SK-N-MC (cell line): Measurements from ENCODE around the gene MYO10.

Source experiments
- DNase-seq: peaks from one replicate; pipeline ENCODE4 v3.0.0-alpha.2; 2011; ENCODE audit warnings: low read depth, low spot score
- H3K27ac ChIP-seq: fragments of 200-600 bp; sonication (generic); 2 replicates; pipeline ENCODE4 v1.5.1; 2016; ENCODE audit warnings: mixed run types
- H3K36me3 ChIP-seq: fragments of 200-600 bp; sonication (generic); 2 replicates; pipeline ENCODE4 v1.6.1; 2017; ENCODE audit warnings: antibody characterized with exemption, low read length, mixed read lengths; ENCODE audit not compliant: insufficient read depth
- H3K4me3 ChIP-seq: fragments of 200-600 bp; sonication (generic); 2 replicates; pipeline ENCODE4 v1.5.1; 2016
- H3K9ac ChIP-seq: fragments of 200-600 bp; sonication (generic); 2 replicates; pipeline ENCODE4 v1.8.0; 2017; ENCODE audit warnings: mixed run types, mixed read lengths; ENCODE audit not compliant: insufficient read length
- H3K9me3 ChIP-seq: fragments of 200-600 bp; sonication (generic); 2 replicates; pipeline ENCODE4 v1.6.1; 2017; ENCODE audit warnings: low read depth, mild to moderate bottlenecking, antibody characterized with exemption, low read length, moderate library complexity, mixed read lengths
- EZH2 ChIP-seq: fragments of 200-600 bp; sonication (generic); IDR thresholded peaks from one replicate; pipeline ENCODE4 v1.6.1; 2017; ENCODE audit warnings: antibody characterized with exemption
- FOXP2 ChIP-seq: optimal IDR thresholded peaks from 2 replicates; pipeline ENCODE3; 2011; ENCODE audit warnings: mild to moderate bottlenecking, moderate library complexity; ENCODE audit not compliant: insufficient read depth; ENCODE audit errors: extremely low read length, control extremely low read depth
- POLR2AphosphoS5 ChIP-seq: IDR thresholded peaks from 2 replicates; pipeline ENCODE4 v1.6.1; 2012; ENCODE audit warnings: mild to moderate bottlenecking, low read depth, low read length, borderline replicate concordance

Gene MYO10

DNA sequence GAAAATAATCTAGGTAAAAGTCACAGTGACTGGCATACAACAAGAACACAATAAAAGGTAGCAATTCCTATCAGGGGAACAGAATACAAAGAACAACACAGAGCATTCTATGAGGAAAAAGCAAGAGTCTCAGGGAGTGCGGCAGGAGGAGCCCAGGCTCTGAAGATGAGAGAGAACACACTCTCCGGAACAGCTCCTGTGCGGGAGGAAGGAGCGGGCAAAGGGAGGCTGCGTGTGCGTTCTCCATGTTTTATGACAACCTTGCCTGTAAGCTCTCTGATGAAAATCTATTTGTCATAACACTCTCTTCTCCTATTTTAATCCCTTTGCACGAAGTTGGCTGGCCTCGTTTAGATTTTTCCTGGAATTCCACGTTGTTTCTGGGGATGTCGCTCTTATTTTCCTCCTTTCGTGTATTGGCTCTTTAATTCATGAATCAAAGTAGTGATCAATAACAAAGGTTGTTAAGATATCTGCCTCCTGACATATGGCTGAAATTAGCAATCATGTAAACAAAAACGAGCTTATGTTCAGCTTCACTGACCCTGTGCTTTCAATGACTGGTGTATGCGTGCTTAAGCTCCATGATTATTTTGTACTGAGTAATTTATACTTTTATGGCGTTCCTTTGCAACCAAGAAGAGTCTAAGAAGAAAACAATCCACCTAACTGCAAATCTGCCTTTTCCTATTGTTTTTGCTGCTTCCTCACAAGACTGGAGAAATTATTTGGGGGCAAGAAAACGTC, 109.5 kb downstream of the MYO10 start:
- DNase-seq = no peak
- no peak for TF ChIP-seq POLR2AphosphoS5
- no peak for TF ChIP-seq EZH2
- no peak for TF ChIP-seq FOXP2
- Histone ChIP-seq H3K36me3 (peaks cover 51% of the 10 kb centered on the region), H3K4me3 (no peak overlapping the region), H3K27ac (peak overlapping the region; percentile 60), H3K9me3 (no peaks in the 10 kb centered on the region), H3K9ac (no peak overlapping the region)

DNA sequence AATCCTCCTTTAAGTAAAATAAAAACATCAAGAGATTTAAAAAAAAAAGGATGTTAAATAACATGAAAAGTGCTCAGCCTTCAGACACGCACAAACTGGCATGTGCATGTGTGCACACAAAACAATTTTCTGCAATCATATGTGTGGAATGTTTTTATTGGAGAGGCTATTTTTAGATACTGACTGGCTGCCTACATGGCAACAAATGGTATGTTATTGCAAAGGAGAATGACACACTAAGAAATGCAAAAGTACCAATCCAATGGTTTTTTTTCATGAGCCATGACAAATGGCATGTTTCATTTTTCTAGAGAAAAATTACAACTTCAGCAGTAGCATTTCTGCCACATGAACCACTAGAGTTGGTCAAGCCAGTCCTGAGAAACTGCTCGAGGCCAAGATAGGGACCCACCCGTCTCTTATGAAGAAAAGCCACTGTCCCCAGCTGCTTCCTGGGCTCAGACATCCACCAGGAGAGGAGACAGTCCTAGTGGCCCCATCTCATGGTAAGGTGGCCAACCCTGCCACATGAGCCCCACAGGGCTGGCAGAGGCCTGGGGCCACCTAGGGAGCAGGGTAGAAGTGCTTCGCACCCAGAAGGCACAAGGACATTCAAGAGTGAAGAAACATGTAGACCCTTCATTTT, 116.4 kb downstream of the MYO10 start:
- Histone ChIP-seq H3K27ac (peak overlapping the region; percentile 74), H3K9me3 (no peaks in the 10 kb centered on the region), H3K36me3 (peaks cover 55% of the 10 kb centered on the region), H3K4me3 (no peak overlapping the region), H3K9ac (no peak overlapping the region)
- no peak for DNase-seq
- no peak for TF ChIP-seq POLR2AphosphoS5

DNA sequence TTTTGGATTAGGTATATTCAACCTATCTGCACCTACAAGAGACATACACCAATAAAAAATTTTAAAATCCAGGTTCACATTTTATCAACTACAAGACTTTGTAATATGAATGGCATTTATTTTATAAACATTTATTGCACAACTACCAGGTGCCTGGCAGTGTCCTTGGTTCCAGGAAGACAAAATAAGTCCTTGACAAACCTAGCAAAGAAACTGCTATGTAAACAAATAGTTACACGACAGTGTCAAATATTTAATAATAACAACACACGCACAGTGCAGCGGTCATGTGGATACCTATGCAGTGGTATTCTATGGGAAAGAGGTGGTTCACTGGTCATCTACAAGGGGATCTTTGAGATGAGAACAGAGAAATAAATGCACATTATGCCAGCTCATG, 120.7 kb downstream of the MYO10 start:
- peaks cover 85% of the 10 kb centered on the region for H3K36me3 ChIP-seq
- TF ChIP-seq EZH2 (no peak), FOXP2 (no peak), POLR2AphosphoS5 (no peak)
- no peak overlapping the region for H3K27ac ChIP-seq
- no peaks in the 10 kb centered on the region for H3K9me3 ChIP-seq
- H3K4me3 ChIP-seq = no peak overlapping the region
- DNase-seq = no peak
- no peak overlapping the region for H3K9ac ChIP-seq

DNA sequence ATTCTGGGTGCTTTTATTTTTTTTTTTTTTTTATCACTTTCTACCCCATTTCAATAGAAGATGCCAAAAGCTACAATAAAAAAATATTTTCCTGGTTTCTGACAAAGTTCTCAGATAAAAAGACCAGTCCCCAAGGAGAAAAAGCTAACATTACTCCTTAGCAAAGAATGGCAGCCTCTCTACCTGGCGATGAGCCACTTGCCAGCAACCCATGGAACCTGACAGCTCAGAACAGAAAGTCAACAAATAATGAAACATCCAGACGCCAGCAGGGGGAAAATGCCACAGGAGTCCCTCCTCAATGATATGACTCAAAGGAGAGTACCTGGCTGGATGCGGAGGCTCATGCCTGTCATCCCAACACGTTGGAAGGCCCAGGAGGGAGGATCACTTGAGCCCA, 123.2 kb downstream of the MYO10 start:
- peak overlapping the region; percentile 73; the same call in 1 of the 2 replicates for H3K27ac ChIP-seq
- no peaks in the 10 kb centered on the region for H3K9me3 ChIP-seq
- H3K4me3 ChIP-seq = no peak overlapping the region
- H3K36me3 ChIP-seq = peaks cover 80% of the 10 kb centered on the region
- no peak for DNase-seq
- TF ChIP-seq POLR2AphosphoS5 = no peak
- no peak for TF ChIP-seq EZH2
- TF ChIP-seq FOXP2 = no peak
- H3K9ac ChIP-seq = no peak overlapping the region

DNA sequence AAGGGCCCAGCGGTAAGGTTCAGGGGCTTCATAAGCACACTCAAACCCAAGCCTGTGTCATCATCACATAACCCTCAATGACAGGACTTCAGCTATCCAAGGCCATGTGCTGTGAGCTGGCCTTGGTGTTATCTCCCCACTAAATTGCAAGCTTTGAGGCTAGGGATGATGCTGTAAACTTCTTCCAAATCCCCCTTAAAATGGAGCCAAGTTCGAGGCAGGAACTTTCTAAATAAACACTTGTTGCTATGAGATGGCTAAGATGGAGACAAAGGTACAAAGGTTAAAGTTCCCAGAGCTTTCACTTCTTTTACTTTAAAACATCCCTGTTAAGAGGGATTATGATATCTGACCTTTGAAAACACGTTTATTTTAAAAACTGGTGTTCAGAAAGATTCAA, 123.6 kb downstream of the MYO10 start:
- Histone ChIP-seq H3K9me3 (no peaks in the 10 kb centered on the region), H3K36me3 (peaks cover 79% of the 10 kb centered on the region), H3K27ac (peak overlapping the region; percentile 73; the same call in 1 of the 2 replicates), H3K9ac (no peak overlapping the region), H3K4me3 (no peak overlapping the region)
- no peak for DNase-seq
- TF ChIP-seq EZH2 = no peak
- TF ChIP-seq FOXP2 = no peak
- no peak for TF ChIP-seq POLR2AphosphoS5

DNA sequence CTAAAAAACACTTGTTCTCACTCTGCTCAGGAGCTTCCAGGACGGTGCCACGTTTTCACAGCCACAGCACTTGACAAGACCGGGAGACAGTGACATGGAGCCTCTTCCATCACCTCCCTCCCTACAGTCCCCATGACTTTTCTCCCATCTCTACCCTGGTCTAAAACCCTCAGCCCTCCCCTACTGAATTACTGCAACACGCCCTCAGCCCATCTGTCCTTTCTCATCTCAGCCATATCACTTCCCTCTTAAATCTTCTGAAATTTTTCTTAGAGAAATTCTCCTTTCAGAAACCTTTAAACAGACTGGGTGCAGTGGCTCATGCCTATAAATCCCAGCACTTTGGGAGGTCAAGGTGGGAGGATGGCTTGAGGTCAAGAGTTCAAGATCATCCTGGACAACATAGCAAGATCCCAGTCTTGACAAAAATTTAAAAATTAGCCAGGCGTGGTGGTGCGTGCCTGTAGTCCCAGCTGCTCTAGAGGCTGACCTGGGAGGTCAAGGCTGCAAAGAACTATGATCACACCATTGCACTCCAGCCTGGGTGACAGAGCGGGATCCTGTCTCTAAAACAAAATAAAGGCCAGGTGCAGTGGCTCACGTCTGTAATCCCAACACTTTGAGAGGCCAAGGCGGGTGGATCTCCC, 125.8 kb downstream of the MYO10 start:
- Histone ChIP-seq H3K9ac (no peak overlapping the region), H3K27ac (peak overlapping the region; percentile 72), H3K36me3 (peaks cover 61% of the 10 kb centered on the region), H3K4me3 (no peak overlapping the region), H3K9me3 (no peaks in the 10 kb centered on the region)
- no peak for DNase-seq
- TF ChIP-seq FOXP2 (no peak), POLR2AphosphoS5 (no peak), EZH2 (no peak)

DNA sequence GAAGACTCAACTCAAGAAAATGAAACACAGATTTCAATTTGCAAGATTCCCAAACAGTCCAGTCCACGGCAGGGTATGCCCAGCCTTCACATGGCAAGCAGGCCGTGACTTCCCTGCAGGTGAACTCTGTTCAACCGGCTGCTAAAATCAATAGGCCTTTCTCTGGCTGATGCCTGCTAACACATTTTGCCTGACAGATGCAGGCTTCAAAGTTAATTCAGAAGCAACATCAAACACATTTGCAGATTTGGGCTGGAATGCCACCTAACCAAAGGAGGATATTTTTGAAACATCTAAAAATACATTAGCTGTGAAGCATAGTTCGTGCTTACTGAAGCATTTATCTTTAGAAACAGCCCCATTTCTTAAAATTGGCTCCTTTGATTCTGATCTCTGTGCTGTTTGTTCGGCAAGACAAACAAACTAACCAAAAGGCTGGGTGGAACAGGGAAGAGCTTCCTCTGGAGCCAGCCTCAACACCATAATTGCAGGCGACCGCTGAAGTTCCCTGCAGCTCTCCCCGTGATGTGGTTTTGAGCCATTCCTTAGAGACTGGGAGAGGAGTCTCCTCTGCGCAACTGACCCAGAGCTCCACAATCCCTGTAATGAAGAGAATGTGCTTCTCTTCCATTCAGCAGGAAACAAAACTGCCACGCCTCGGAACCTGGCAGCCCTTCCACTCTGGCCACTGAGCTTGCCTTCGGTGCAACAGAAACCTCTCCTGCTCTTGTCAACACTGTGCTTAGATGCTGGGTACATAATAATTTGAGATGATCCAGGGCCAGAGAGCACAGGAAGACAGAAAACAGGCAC, 126.5 kb downstream of the MYO10 start:
- no peak overlapping the region for H3K9ac ChIP-seq
- H3K9me3 ChIP-seq = no peaks in the 10 kb centered on the region
- peak overlapping the region; percentile 72 for H3K27ac ChIP-seq
- TF ChIP-seq EZH2 (no peak), POLR2AphosphoS5 (no peak), FOXP2 (no peak)
- no peak overlapping the region for H3K4me3 ChIP-seq
- no peak for DNase-seq
- H3K36me3 ChIP-seq = peaks cover 57% of the 10 kb centered on the region

GRCh38 chr5:16809010-16809394, 127.1 kb downstream of the MYO10 start:
- H3K27ac ChIP-seq = peak overlapping the region; percentile 72
- peaks cover 54% of the 10 kb centered on the region for H3K36me3 ChIP-seq
- H3K9me3 ChIP-seq = no peaks in the 10 kb centered on the region
- H3K9ac ChIP-seq = no peak overlapping the region
- no peak overlapping the region for H3K4me3 ChIP-seq
- TF ChIP-seq FOXP2 (no peak), POLR2AphosphoS5 (no peak), EZH2 (no peak)
- no peak for DNase-seq
